ENCODE results near the gene MYL9. TPM values are rescaled to one million over a fixed set of nuclear protein-coding genes. Genes with fewer than 3 reads are reported as not detected.

The MYL9 gene
- polyA plus RNA-seq, 1 donor from 2014 or later: not detected

- no peak overlapping the region for H3K4me2 ChIP-seq (ENCODE audit: low read length)
Observed at GRCh38 chr20:36499723-36500501, 41.4 kb upstream of the MYL9 start.

DNA sequence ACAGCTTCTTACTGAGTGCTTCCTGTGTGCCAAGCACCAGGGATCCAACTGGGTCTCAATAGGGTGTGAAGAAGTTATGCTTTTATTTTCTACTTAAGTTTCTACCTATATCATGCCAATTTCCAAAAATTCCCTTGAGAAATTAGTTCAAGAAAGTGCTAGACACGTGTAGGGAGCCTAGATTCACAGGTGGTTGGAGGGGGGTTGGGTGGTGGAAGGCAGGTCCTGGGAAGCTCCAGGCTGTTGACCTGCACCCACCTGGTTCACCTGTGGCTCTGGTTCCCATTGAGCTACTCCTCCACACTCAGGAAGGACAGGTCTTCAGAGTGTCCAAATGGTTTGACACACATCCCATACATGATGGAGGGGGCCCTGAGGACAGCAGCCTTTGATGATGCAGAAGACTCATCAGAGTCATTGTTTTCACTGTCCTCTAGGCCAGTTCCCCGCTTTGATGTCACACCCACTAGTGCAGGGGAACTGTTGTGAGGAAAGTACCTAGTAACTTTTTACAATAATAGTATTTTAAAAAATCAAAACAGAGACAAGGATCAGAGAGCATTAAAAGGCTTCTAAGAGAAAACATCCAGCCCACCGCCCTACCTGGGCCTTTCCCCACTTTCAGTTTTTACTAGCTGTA, 39.8 kb upstream of the MYL9 start:
- H3F3A ChIP-seq (ENCODE audit: insufficient read depth, low read length, poor library complexity, severe bottlenecking): peaks cover 4% of the 10 kb centered on the region
- peaks cover 6% of the 10 kb centered on the region for H4K20me1 ChIP-seq (ENCODE audit: insufficient read depth)
- H3K9ac ChIP-seq (ENCODE audit: low read length): no peak overlapping the region
- H3K79me2 ChIP-seq (replicated peaks; ENCODE audit: insufficient read depth, low read length): peaks cover 8% of the 10 kb centered on the region
- no peaks in the 10 kb centered on the region for H3K9me3 ChIP-seq (ENCODE audit: low read length)
- H3K4me3 ChIP-seq (ENCODE audit: low read length): no peak overlapping the region
- no peaks in the 10 kb centered on the region for H3K9me2 ChIP-seq (ENCODE audit: insufficient read depth, low read length)
- no peak overlapping the region for H2AFZ ChIP-seq (ENCODE audit: low read depth, low read length)
- no peaks in the 10 kb centered on the region for H3K27me3 ChIP-seq (ENCODE audit: insufficient read depth, low read depth, low read length)
- no peak overlapping the region for H3K4me2 ChIP-seq (ENCODE audit: low read length)
- H3K36me3 ChIP-seq (ENCODE audit: insufficient read depth, low read length): peaks cover 16% of the 10 kb centered on the region
- no peak overlapping the region for H3K27ac ChIP-seq (ENCODE audit: low read length)
- TF ChIP-seq MXI1 (conservative IDR thresholded peaks at IDR 0.05; ENCODE audit: poor library complexity, severe bottlenecking) (no peak), EP300 (conservative IDR thresholded peaks at IDR 0.05; ENCODE audit: poor library complexity, severe bottlenecking) (no peak), POLR2AphosphoS5 (IDR thresholded peaks at IDR 0.05) (no peak), SMC3 (conservative IDR thresholded peaks at IDR 0.05; ENCODE audit: poor library complexity) (no peak), TAF1 (IDR thresholded peaks at IDR 0.05; ENCODE audit: low read depth) (no peak), RAD21 (conservative IDR thresholded peaks at IDR 0.05) (no peak), EZH2 (IDR thresholded peaks at IDR 0.05; ENCODE audit: borderline replicate concordance, insufficient read depth, low read length, poor library complexity, severe bottlenecking) (no peak)
- TF ChIP-seq, protein P1, sequence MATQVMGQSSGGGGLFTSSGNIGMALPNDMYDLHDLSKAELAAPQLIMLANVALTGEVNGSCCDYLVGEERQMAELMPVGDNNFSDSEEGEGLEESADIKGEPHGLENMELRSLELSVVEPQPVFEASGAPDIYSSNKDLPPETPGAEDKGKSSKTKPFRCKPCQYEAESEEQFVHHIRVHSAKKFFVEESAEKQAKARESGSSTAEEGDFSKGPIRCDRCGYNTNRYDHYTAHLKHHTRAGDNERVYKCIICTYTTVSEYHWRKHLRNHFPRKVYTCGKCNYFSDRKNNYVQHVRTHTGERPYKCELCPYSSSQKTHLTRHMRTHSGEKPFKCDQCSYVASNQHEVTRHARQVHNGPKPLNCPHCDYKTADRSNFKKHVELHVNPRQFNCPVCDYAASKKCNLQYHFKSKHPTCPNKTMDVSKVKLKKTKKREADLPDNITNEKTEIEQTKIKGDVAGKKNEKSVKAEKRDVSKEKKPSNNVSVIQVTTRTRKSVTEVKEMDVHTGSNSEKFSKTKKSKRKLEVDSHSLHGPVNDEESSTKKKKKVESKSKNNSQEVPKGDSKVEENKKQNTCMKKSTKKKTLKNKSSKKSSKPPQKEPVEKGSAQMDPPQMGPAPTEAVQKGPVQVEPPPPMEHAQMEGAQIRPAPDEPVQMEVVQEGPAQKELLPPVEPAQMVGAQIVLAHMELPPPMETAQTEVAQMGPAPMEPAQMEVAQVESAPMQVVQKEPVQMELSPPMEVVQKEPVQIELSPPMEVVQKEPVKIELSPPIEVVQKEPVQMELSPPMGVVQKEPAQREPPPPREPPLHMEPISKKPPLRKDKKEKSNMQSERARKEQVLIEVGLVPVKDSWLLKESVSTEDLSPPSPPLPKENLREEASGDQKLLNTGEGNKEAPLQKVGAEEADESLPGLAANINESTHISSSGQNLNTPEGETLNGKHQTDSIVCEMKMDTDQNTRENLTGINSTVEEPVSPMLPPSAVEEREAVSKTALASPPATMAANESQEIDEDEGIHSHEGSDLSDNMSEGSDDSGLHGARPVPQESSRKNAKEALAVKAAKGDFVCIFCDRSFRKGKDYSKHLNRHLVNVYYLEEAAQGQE (IDR thresholded peaks at IDR 0.05; ENCODE audit: borderline replicate concordance): no peak

More at GRCh38 chr20:36499723-36500501, 41.4 kb upstream of the MYL9 start:
- Histone ChIP-seq H3K9ac (ENCODE audit: low read length) (no peak overlapping the region), H3K79me2 (replicated peaks; ENCODE audit: insufficient read depth, low read length) (peaks cover 13% of the 10 kb centered on the region), H3K9me3 (ENCODE audit: low read length) (no peaks in the 10 kb centered on the region), H2AFZ (ENCODE audit: low read depth, low read length) (no peak overlapping the region), H3F3A (ENCODE audit: insufficient read depth, low read length, poor library complexity, severe bottlenecking) (peaks cover 4% of the 10 kb centered on the region), H3K27me3 (ENCODE audit: insufficient read depth, low read depth, low read length) (no peaks in the 10 kb centered on the region), H3K9me2 (ENCODE audit: insufficient read depth, low read length) (no peaks in the 10 kb centered on the region), H3K36me3 (ENCODE audit: insufficient read depth, low read length) (peaks cover 10% of the 10 kb centered on the region), H4K20me1 (ENCODE audit: insufficient read depth) (peaks cover 6% of the 10 kb centered on the region), H3K27ac (ENCODE audit: low read length) (no peak overlapping the region), H3K4me3 (ENCODE audit: low read length) (no peak overlapping the region)
- TF ChIP-seq, protein P1 (IDR thresholded peaks at IDR 0.05; ENCODE audit: borderline replicate concordance): no peak
- TF ChIP-seq, protein P2, sequence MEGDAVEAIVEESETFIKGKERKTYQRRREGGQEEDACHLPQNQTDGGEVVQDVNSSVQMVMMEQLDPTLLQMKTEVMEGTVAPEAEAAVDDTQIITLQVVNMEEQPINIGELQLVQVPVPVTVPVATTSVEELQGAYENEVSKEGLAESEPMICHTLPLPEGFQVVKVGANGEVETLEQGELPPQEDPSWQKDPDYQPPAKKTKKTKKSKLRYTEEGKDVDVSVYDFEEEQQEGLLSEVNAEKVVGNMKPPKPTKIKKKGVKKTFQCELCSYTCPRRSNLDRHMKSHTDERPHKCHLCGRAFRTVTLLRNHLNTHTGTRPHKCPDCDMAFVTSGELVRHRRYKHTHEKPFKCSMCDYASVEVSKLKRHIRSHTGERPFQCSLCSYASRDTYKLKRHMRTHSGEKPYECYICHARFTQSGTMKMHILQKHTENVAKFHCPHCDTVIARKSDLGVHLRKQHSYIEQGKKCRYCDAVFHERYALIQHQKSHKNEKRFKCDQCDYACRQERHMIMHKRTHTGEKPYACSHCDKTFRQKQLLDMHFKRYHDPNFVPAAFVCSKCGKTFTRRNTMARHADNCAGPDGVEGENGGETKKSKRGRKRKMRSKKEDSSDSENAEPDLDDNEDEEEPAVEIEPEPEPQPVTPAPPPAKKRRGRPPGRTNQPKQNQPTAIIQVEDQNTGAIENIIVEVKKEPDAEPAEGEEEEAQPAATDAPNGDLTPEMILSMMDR (IDR thresholded peaks at IDR 0.05; ENCODE audit: poor library complexity, severe bottlenecking): no peak
- TF ChIP-seq SMC3 (conservative IDR thresholded peaks at IDR 0.05; ENCODE audit: poor library complexity): no peak
- TF ChIP-seq RAD21 (conservative IDR thresholded peaks at IDR 0.05): no peak
- no peak for TF ChIP-seq TAF1 (IDR thresholded peaks at IDR 0.05; ENCODE audit: low read depth)
- TF ChIP-seq EP300 (conservative IDR thresholded peaks at IDR 0.05; ENCODE audit: poor library complexity, severe bottlenecking): no peak
- TF ChIP-seq POLR2AphosphoS5 (IDR thresholded peaks at IDR 0.05): no peak
- no peak for TF ChIP-seq EZH2 (IDR thresholded peaks at IDR 0.05; ENCODE audit: borderline replicate concordance, insufficient read depth, low read length, poor library complexity, severe bottlenecking)
- TF ChIP-seq MXI1 (conservative IDR thresholded peaks at IDR 0.05; ENCODE audit: poor library complexity, severe bottlenecking): no peak
